ENCODE measurements around the gene AOC2. TPM values are rescaled to one million over a fixed set of nuclear protein-coding genes. Genes with fewer than 3 reads are reported as not detected.

AOC2 gene
- total and polyA plus RNA-seq, 9 of the 15 experiments (the other 6 are each of a cell fraction or from before 2014, with no cell fraction given) = 0.08 to 0.91 (median 0.49) TPM

DNA sequence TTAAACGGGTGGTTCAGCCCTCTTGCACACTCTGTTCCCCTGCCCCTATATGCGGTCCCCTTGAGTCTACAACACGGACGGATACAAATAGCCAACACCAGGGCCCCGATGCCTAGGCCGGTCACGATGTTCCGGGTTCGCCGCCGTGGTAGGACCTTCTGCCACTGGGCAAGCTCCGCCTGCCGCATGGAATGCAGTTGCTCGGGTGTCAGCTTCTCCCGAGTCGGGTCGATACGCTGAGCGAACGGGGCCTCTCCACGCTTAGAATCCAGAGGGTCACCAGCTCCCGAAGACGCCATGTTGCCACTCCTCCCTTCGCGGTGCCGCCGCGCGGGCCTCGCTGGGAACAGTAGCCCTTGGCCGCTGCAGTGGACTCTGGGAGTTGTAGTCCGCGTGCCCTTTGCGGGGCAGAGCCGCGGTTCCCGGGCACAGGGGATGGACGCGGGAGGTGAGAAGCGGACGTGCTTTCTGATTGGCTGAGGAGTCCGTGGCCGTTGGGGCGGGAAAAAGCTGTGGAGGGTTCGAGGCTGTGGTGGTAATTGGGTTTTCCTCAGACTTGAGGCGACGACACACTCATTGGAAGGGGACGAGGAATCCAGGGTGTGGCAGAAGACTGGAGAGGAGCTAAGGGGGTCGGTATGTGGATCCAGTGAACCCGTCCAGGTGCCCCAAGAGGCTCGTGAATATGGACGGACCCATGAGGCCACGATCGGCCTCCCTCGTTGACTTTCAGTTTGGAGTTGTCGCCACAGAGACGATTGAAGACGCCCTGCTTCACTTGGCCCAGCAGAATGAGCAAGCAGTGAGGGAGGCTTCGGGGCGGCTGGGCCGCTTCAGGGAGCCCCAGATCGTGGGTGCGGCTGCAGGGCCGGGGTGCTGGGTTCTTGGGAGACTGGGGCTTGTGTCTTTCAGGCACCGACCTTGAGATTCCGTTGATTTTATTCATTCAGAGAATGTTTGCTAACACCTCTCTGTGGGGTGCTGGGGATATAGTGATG is 45.7 kb upstream of the AOC2 start, which contains the start of the genes CNTD1 and COA3 (continued):
- peak; percentile 83 for TF ChIP-seq ZNF407 (IDR thresholded peaks at IDR 0.05; ENCODE audit: low read depth)
- TF ChIP-seq TBP (optimal IDR thresholded peaks at IDR 0.05; ENCODE audit: low read depth, low read length) = peak; percentile 47
- TF ChIP-seq FOXK1 (CRISPR knock-in tag; IDR thresholded peaks at IDR 0.05; ENCODE audit: borderline replicate concordance) = peak; percentile 17; the same call in 1 of the 2 replicates
- peak; percentile 73; the same call in 1 of the 2 replicates for TF ChIP-seq CTBP1 (IDR thresholded peaks at IDR 0.05; ENCODE audit: borderline replicate concordance)
- TF ChIP-seq ZFX (CRISPR knock-in tag; IDR thresholded peaks at IDR 0.05) = peak; percentile 87
- TF ChIP-seq RBM25 (IDR thresholded peaks at IDR 0.05; ENCODE audit: low read depth, low read length, severe bottlenecking) = peak; percentile 54
- TF ChIP-seq RBBP5 (IDR thresholded peaks at IDR 0.05; ENCODE audit: borderline replicate concordance, insufficient read depth, low read length, poor library complexity, severe bottlenecking) = peak; percentile 89
- TF ChIP-seq ZBTB2 (IDR thresholded peaks at IDR 0.05) = peak; percentile 79
- TF ChIP-seq, protein P1, sequence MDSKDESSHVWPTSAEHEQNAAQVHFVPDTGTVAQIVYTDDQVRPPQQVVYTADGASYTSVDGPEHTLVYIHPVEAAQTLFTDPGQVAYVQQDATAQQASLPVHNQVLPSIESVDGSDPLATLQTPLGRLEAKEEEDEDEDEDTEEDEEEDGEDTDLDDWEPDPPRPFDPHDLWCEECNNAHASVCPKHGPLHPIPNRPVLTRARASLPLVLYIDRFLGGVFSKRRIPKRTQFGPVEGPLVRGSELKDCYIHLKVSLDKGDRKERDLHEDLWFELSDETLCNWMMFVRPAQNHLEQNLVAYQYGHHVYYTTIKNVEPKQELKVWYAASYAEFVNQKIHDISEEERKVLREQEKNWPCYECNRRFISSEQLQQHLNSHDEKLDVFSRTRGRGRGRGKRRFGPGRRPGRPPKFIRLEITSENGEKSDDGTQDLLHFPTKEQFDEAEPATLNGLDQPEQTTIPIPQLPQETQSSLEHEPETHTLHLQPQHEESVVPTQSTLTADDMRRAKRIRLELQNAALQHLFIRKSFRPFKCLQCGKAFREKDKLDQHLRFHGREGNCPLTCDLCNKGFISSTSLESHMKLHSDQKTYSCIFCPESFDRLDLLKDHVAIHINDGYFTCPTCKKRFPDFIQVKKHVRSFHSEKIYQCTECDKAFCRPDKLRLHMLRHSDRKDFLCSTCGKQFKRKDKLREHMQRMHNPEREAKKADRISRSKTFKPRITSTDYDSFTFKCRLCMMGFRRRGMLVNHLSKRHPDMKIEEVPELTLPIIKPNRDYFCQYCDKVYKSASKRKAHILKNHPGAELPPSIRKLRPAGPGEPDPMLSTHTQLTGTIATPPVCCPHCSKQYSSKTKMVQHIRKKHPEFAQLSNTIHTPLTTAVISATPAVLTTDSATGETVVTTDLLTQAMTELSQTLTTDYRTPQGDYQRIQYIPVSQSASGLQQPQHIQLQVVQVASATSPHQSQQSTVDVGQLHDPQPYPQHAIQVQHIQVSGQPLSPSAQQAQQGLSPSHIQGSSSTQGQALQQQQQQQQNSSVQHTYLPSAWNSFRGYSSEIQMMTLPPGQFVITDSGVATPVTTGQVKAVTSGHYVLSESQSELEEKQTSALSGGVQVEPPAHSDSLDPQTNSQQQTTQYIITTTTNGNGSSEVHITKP (IDR thresholded peaks at IDR 0.05; ENCODE audit: partially characterized antibody) = peak; percentile 1
- TF ChIP-seq SIN3B (IDR thresholded peaks at IDR 0.05; ENCODE audit: low read depth) = peak; percentile 89
- peak; percentile 91 for TF ChIP-seq PHF20 (IDR thresholded peaks at IDR 0.05; ENCODE audit: partially characterized antibody)
- TF ChIP-seq HMGN3 (IDR thresholded peaks at IDR 0.05; ENCODE audit: borderline replicate concordance, extremely low read depth, insufficient read length, low read depth, low read length) = peak; percentile 50
